Jurkat, Clone E6-1 (cell line): Measurements from ENCODE around the gene HSD17B1. TPM values are rescaled to one million over a fixed set of nuclear protein-coding genes. Genes with fewer than 3 reads are reported as not detected.
"Not testable (repeated sequence)": the region's sequence is repeated elsewhere in the genome, so short reads cannot be mapped to it uniquely, and the experiment has no call there.

Experiments used
- DNase-seq: peaks from one replicate; pipeline ENCODE4 v3.0.0-alpha.2; 2011; ENCODE audit warnings: low read depth, low spot score
- H3K4me3 ChIP-seq: 2 replicates; pipeline ENCODE4 v1.5.1; 2011; ENCODE audit warnings: mild to moderate bottlenecking, low read length, control low read depth, moderate library complexity
- polyA plus RNA-seq: library from polyadenylated mRNA; unstranded; fragments of >200 nt; gene quantifications from one replicate; pipeline ENCODE4 v1.2.1, GENCODE V29; 2012; ENCODE audit warnings: missing spikeins; ENCODE audit not compliant: insufficient read length, insufficient read depth

HSD17B1 gene
- 3.3 TPM for polyA plus RNA-seq

GRCh38 chr17:42552736-42553135 is at the start of gene HSD17B1:
TSS of gene HSD17B1 (plus strand) at chr17:42552923. CDS start at chr17:42552934, 11 bp downstream.
- DNase-seq, result not testable (repeated sequence)
- H3K4me3 ChIP-seq, result peak within 1 kb of the TSS; percentile 96

GRCh38 chr17:42502926-42503325 is 49.8 kb upstream of the HSD17B1 start:
- no peak overlapping the region for H3K4me3 ChIP-seq
- no peak for DNase-seq

- DNase-seq, result no peak
- H3K4me3 ChIP-seq, result no peak overlapping the region
Observed at GRCh38 chr17:42507671-42508070, 45.1 kb upstream of the HSD17B1 start.

- DNase-seq, result no peak
- H3K4me3 ChIP-seq, result no peak overlapping the region
Observed at GRCh38 chr17:42508426-42509165, 44.1 kb upstream of the HSD17B1 start.

- H3K4me3 ChIP-seq, result no peak overlapping the region
- DNase-seq, result no peak
Observed at GRCh38 chr17:42509409-42509808, 43.3 kb upstream of the HSD17B1 start.

- no peak for DNase-seq
- no peak overlapping the region for H3K4me3 ChIP-seq
Observed at GRCh38 chr17:42509841-42510240, 42.9 kb upstream of the HSD17B1 start.

GRCh38 chr17:42512246-42512645 is 40.5 kb upstream of the HSD17B1 start:
- H3K4me3 ChIP-seq, result no peak overlapping the region
- DNase-seq, result no peak

GRCh38 chr17:42512733-42513251 is 39.9 kb upstream of the HSD17B1 start:
- H3K4me3 ChIP-seq, result no peak overlapping the region
- no peak for DNase-seq

- DNase-seq, result no peak
- H3K4me3 ChIP-seq, result no peak overlapping the region
Observed at GRCh38 chr17:42513686-42514085, 39.0 kb upstream of the HSD17B1 start.

GRCh38 chr17:42514279-42514678 is 38.4 kb upstream of the HSD17B1 start:
- no peak overlapping the region for H3K4me3 ChIP-seq
- DNase-seq, result no peak

GRCh38 chr17:42514867-42515266 is 37.9 kb upstream of the HSD17B1 start:
- DNase-seq, result no peak
- H3K4me3 ChIP-seq, result no peak overlapping the region

- peak; percentile 63 for DNase-seq
- H3K4me3 ChIP-seq, result no peak overlapping the region
Observed at GRCh38 chr17:42517516-42517915, 35.2 kb upstream of the HSD17B1 start.

GRCh38 chr17:42518046-42518754 is 34.5 kb upstream of the HSD17B1 start:
- no peak for DNase-seq
- H3K4me3 ChIP-seq, result no peak overlapping the region

- H3K4me3 ChIP-seq, result no peak overlapping the region
Observed at GRCh38 chr17:42518755-42519545, 33.8 kb upstream of the HSD17B1 start.

GRCh38 chr17:42519546-42520491 is 32.9 kb upstream of the HSD17B1 start:
- H3K4me3 ChIP-seq, result no peak overlapping the region

More at GRCh38 chr17:42518755-42519545, 33.8 kb upstream of the HSD17B1 start:
- DNase-seq, result no peak

GRCh38 chr17:42520540-42520951 is 32.2 kb upstream of the HSD17B1 start:
- no peak for DNase-seq
- no peak overlapping the region for H3K4me3 ChIP-seq

More at GRCh38 chr17:42519546-42520491, 32.9 kb upstream of the HSD17B1 start:
- DNase-seq, result no peak

- no peak overlapping the region for H3K4me3 ChIP-seq
- no peak for DNase-seq
Observed at GRCh38 chr17:42521036-42521435, 31.7 kb upstream of the HSD17B1 start.

- H3K4me3 ChIP-seq, result no peak overlapping the region
- no peak for DNase-seq
Observed at GRCh38 chr17:42521666-42522262, 31.0 kb upstream of the HSD17B1 start.
